ENCODE data around the gene CHN1.

GRCh38 chr2:175005733-175006264 is 618 bp upstream of the CHN1 start:
- TF ChIP-seq CTCF (IDR thresholded peaks at IDR 0.05) (no peak), POLR2A (IDR thresholded peaks at IDR 0.05) (no peak)

Data from thyroid gland (tissue), 4 donors.